Measurements from ENCODE around the gene CCDC77. TPM values are rescaled to one million over a fixed set of nuclear protein-coding genes. Genes with fewer than 3 reads are reported as not detected.

CCDC77 gene
- total RNA-seq, result 7.0 and 13.5 TPM in 2 replicates

GRCh38 chr12:401235-402028 lies at the start of gene CCDC77:
TSS of gene CCDC77 (plus strand) at chr12:401644. CDS start at chr12:409384, 7,740 bp downstream.

GRCh38 chr12:389142-390096 lies 12.0 kb upstream of the CCDC77 start, which contains the start of gene KDM5A:
TSS of gene KDM5A (minus strand) at chr12:389320. CDS start at chr12:389091, 229 bp downstream.

DNA sequence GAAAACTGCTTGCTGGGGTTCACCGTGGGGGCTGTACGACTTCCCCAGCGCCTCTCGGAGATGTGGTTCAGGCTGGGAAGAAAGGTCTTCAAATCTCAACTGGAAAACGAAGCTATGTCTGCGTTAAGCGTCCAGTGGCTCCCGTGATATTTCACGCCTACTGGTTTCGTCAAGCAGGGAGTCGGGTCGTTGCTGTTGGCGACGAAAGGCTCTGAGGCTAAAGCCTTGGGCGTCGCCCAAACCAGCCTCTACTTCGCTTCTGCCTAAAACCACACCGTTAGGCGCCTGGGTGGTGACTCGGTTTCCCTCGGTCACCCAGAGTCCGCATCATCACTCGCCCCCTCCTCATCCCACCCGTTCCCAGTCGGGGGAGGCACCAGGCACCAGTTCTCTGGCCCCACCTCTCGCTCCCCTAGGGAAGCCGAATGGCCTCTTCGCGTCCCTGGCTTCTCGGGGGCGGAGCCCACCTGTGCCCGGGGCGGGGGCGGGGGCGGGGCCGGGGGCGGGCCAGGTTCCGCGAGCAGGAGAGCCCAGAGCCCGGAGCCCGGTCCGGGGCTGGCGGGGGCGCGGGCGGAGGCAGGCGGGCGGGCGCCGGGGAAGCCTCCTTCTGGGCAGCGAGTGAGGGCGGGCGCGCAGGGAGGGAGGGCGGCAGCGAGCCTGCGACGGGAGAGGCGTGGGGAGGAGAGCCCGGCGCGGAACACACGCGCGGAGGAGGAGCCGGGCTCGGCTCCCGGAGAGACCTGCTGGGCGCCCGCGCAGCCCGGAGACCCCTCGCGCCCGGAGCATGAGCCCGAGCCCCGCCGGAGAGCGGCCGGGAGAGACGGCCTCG lies 58.2 kb downstream of the CCDC77 start, which contains the start of gene B4GALNT3:
TSS of gene B4GALNT3 (plus strand) at position 510 of the 829 bp plus-strand sequence. CDS start 438 bp downstream, outside the sequence.

Other genes with a start within 250 kb of the CCDC77 start
- gene SLC6A12, start 187.5 kb upstream of the CCDC77 start, total RNA-seq, result 0.06 and 0.16 TPM in 2 replicates
- gene SLC6A13, start 138.8 kb upstream of the CCDC77 start, total RNA-seq, result 0.13 TPM in 1 of 2 replicates, not detected in the other
- 41.1 and 89.9 TPM in 2 replicates for gene KDM5A, start 12.3 kb upstream of the CCDC77 start, total RNA-seq
- gene B4GALNT3, start 58.3 kb downstream of the CCDC77 start, total RNA-seq, result under 0.01 TPM in 2 replicates

Data from bladder microvascular endothelial cell (primary cell).